HepG2 (cell line): ENCODE measurements around the gene SGSH. TPM values are rescaled to one million over a fixed set of nuclear protein-coding genes. Genes with fewer than 3 reads are reported as not detected.
A peak's percentile ranks its signal among the peaks of the same experiment; 100 is the strongest.

Experiments
- JDP2 ChIP-seq: sonication (generic); formaldehyde crosslinking; IDR thresholded peaks from 2 replicates; pipeline ENCODE4 v1.8.1; 2022; ENCODE audit warnings: missing genetic modification reagents, borderline replicate concordance
- KAT7 ChIP-seq: IDR thresholded peaks from 2 replicates; pipeline ENCODE4 v1.6.1; 2018; ENCODE audit warnings: borderline replicate concordance, missing compliant biosample characterization
- MTF2 ChIP-seq: sonication (generic); formaldehyde crosslinking; IDR thresholded peaks from 2 replicates; pipeline ENCODE4 v1.5.0; 2020; ENCODE audit warnings: missing genetic modification reagents, borderline replicate concordance
- NFYB ChIP-seq: sonication (generic); formaldehyde crosslinking; IDR thresholded peaks from 2 replicates; pipeline ENCODE4 v1.4.0; 2020; ENCODE audit warnings: missing genetic modification reagents
- RAD21 ChIP-seq: fragments of 450-650 bp; formaldehyde crosslinking; IDR thresholded peaks from 2 replicates; pipeline ENCODE4 v1.5.0; 2020; ENCODE audit warnings: mild to moderate bottlenecking
- RBFOX2 ChIP-seq: fragments of 200-400 bp; formaldehyde crosslinking; IDR thresholded peaks from 2 replicates; pipeline ENCODE4 v1.6.1; 2017; ENCODE audit warnings: low read depth, mild to moderate bottlenecking, low read length
- SIN3A ChIP-seq: IDR thresholded peaks from 2 replicates; pipeline ENCODE4 v1.6.1; 2011; ENCODE audit warnings: low read depth, mild to moderate bottlenecking, control low read depth, low read length, borderline replicate concordance
- SP1 ChIP-seq, 2 experiments: fragments of 450-650 bp in 1 of 2; sonication (generic) in 1 of 2; formaldehyde crosslinking in 1 of 2; IDR thresholded peaks; 2 replicates each; pipeline versions ENCODE4 v1.4.0 to v1.6.1; 2016 to 2020; ENCODE audit warnings: missing genetic modification reagents in 1 of 2
- ZFYVE20 ChIP-seq: sonication (generic); formaldehyde crosslinking; IDR thresholded peaks from 2 replicates; pipeline ENCODE4 v1.8.0; 2023; ENCODE audit warnings: low read depth, mild to moderate bottlenecking, moderate library complexity, missing genetic modification reagents, borderline replicate concordance
- ZNF232 ChIP-seq: sonication (generic); formaldehyde crosslinking; IDR thresholded peaks from 2 replicates; pipeline ENCODE4 v1.4.0; 2020; ENCODE audit warnings: missing genetic modification reagents, borderline replicate concordance
- ZNF280D ChIP-seq: sonication (generic); formaldehyde crosslinking; IDR thresholded peaks from 2 replicates; pipeline ENCODE4 v1.5.1; 2020; ENCODE audit warnings: mild to moderate bottlenecking, missing genetic modification reagents
- ZNF530 ChIP-seq: sonication (generic); formaldehyde crosslinking; IDR thresholded peaks from 2 replicates; pipeline ENCODE4 v1.5.0; 2020; ENCODE audit warnings: low read depth, mild to moderate bottlenecking, missing genetic modification reagents
- ZNF562 ChIP-seq: sonication (generic); formaldehyde crosslinking; IDR thresholded peaks from 2 replicates; pipeline ENCODE4 v1.8.0; 2022; ENCODE audit warnings: missing genetic modification reagents, borderline replicate concordance
- ZSCAN22 ChIP-seq: sonication (generic); formaldehyde crosslinking; IDR thresholded peaks from 2 replicates; pipeline ENCODE4 v1.4.0; 2020; ENCODE audit warnings: mild to moderate bottlenecking, missing genetic modification reagents
- polyA plus RNA-seq, 8 experiments: library from polyadenylated mRNA; depleted of rRNA in 3 of 8; stranded (reverse) in 7 of 8; unstranded in 1 of 8; fragments of >200 nt; fragmentation: Illumina TruSeq in 4 of 8; extraction: Trizol in 4 of 8; gene quantifications; 2 replicates each; pipeline versions ENCODE4 v1.2.1 to v1.2.3, GENCODE V29; 2011 to 2016; ENCODE audit warnings: low read depth in 4 of 8, missing spikeins in 1 of 8, mixed read lengths in 1 of 8; ENCODE audit not compliant: insufficient read depth in 1 of 8
- total RNA-seq, 5 experiments: library from RNA; depleted of rRNA; stranded (reverse); fragments of >200 nt; fragmentation: Illumina TruSeq; extraction: Trizol; gene quantifications; 2 replicates each; pipeline ENCODE4 v1.2.3, GENCODE V29; 2016; ENCODE audit warnings: low read depth in 1 of 5
- TF ChIP-seq, protein P1 (sequence below), 2 experiments: sonication (generic) in 1 of 2; formaldehyde crosslinking in 1 of 2; IDR thresholded peaks; 2 replicates each; pipeline versions ENCODE4 v1.4.0 to v1.6.1; 2018 to 2020; ENCODE audit warnings: missing genetic modification reagents in 2 of 2, borderline replicate concordance in 1 of 2, low read depth in 1 of 2, mild to moderate bottlenecking in 1 of 2, missing biosample characterization in 1 of 2
- TF ChIP-seq, protein P2 (sequence below): sonication (generic); formaldehyde crosslinking; IDR thresholded peaks from 2 replicates; pipeline ENCODE4 v1.9.0; 2022; ENCODE audit warnings: missing genetic modification reagents, mild to moderate bottlenecking, borderline replicate concordance
- TF ChIP-seq, protein P3 (sequence below): sonication (generic); formaldehyde crosslinking; IDR thresholded peaks from 2 replicates; pipeline ENCODE4 v1.4.0; 2020; ENCODE audit warnings: missing genetic modification reagents

SGSH gene
- total and polyA plus RNA-seq, 2 of the 13 experiments (the other 11 are each of a cell fraction or from before 2014, with no cell fraction given): 12.2 to 17.6 TPM

DNA sequence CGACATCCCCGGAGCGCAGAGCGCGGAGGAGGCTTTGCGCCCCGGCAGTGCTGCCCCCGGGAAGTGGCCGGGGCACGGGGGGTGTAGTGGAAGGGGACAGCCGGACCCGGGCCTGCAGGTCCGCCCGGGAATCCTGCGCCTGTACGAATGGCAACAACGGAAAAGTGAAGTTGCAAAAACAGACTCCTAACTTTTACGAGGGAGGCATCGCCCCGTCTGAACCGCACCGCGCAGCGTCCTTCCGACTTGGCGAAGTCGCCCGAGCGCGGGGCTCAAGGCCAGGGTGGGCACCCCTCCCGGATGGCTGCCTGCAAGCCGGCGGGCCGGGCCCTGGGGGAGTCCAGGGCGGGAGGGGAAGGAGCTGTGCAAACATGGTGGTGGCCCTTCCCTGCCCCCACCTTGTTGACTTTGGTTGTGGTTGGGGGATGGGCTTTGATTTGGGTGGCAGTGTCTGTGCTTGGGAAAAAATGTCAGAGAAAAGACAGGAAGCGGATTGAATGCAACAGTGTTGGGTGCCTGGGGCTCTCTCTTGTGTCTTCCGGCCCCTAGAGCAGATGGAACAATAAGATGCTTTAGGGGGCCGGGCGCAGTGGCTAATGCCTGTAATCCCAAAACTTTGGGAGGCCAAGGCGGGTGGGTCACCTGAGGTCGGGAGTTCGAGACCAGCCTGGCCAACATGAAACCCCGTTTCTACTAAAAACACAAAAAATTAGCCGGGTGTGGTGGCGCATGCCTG lies 41.2 kb upstream of the SGSH start (continued):
- TF ChIP-seq, protein P1, sequence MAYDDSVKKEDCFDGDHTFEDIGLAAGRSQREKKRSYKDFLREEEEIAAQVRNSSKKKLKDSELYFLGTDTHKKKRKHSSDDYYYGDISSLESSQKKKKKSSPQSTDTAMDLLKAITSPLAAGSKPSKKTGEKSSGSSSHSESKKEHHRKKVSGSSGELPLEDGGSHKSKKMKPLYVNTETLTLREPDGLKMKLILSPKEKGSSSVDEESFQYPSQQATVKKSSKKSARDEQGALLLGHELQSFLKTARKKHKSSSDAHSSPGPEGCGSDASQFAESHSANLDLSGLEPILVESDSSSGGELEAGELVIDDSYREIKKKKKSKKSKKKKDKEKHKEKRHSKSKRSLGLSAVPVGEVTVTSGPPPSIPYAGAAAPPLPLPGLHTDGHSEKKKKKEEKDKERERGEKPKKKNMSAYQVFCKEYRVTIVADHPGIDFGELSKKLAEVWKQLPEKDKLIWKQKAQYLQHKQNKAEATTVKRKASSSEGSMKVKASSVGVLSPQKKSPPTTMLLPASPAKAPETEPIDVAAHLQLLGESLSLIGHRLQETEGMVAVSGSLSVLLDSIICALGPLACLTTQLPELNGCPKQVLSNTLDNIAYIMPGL (CRISPR knock-in tag; IDR thresholded peaks at IDR 0.05; ENCODE audit: borderline replicate concordance in 1 of 2, low read depth in 1 of 2): peak; percentile 91 to 92
- no peak for TF ChIP-seq MTF2 (CRISPR knock-in tag)
- TF ChIP-seq ZNF530 (CRISPR knock-in tag): no peak
- no peak for TF ChIP-seq SP1 (IDR thresholded peaks at IDR 0.05)
- TF ChIP-seq SP1 (CRISPR knock-in tag; IDR thresholded peaks at IDR 0.05): 0 out of 2 replicates have a peak, but pooled peaks have one; percentile 52
- no peak for TF ChIP-seq ZNF562 (CRISPR knock-in tag)
- TF ChIP-seq ZNF232 (CRISPR knock-in tag): peak; percentile 76; the same call in 1 of the 2 replicates
- TF ChIP-seq ZNF280D (CRISPR knock-in tag): 0 out of 2 replicates have a peak, but pooled peaks have one; percentile 55
- TF ChIP-seq RBFOX2: peak; percentile 89
- TF ChIP-seq, protein P2, sequence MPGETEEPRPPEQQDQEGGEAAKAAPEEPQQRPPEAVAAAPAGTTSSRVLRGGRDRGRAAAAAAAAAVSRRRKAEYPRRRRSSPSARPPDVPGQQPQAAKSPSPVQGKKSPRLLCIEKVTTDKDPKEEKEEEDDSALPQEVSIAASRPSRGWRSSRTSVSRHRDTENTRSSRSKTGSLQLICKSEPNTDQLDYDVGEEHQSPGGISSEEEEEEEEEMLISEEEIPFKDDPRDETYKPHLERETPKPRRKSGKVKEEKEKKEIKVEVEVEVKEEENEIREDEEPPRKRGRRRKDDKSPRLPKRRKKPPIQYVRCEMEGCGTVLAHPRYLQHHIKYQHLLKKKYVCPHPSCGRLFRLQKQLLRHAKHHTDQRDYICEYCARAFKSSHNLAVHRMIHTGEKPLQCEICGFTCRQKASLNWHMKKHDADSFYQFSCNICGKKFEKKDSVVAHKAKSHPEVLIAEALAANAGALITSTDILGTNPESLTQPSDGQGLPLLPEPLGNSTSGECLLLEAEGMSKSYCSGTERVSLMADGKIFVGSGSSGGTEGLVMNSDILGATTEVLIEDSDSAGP (CRISPR knock-in tag): peak; percentile 91
- 0 out of 2 replicates have a peak, but pooled peaks have one; percentile 27 for TF ChIP-seq ZFYVE20 (CRISPR knock-in tag)
- TF ChIP-seq, protein P3, sequence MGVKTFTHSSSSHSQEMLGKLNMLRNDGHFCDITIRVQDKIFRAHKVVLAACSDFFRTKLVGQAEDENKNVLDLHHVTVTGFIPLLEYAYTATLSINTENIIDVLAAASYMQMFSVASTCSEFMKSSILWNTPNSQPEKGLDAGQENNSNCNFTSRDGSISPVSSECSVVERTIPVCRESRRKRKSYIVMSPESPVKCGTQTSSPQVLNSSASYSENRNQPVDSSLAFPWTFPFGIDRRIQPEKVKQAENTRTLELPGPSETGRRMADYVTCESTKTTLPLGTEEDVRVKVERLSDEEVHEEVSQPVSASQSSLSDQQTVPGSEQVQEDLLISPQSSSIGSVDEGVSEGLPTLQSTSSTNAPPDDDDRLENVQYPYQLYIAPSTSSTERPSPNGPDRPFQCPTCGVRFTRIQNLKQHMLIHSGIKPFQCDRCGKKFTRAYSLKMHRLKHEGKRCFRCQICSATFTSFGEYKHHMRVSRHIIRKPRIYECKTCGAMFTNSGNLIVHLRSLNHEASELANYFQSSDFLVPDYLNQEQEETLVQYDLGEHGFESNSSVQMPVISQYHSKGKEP (CRISPR knock-in tag): 0 out of 2 replicates have a peak, but pooled peaks have one; percentile 22
- TF ChIP-seq ZSCAN22: no peak; the same call in 1 of the 2 replicates
- peak; percentile 91 for TF ChIP-seq SIN3A
- no peak for TF ChIP-seq NFYB (CRISPR knock-in tag)
- TF ChIP-seq JDP2: no peak; the same call in 1 of the 2 replicates
- TF ChIP-seq KAT7 (CRISPR knock-in tag): 0 out of 2 replicates have a peak, but pooled peaks have one; percentile 81
- peak; percentile 4 for TF ChIP-seq RAD21
